ENCODE measurements around the gene EIF5AL1.

Gene EIF5AL1

DNA sequence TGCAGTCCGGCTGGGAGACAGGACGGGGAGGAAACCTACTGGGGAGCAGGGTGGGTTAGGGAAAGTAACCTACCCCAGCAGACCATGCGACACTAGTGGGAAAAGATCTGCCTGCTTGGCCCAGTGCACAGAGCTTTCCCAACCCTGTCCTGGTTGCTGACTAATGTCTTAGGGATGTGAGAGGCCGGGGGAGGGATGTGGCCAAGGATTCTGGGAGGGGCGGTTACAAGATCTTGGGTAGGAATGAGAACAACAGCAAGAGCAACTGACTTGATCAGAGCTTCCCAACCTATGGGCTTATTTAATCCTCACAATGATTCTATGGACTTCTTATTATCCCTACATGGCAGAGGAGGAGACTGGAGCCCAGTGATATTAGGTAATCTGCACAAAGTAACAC is 24.0 kb upstream of the EIF5AL1 start:
- Histone ChIP-seq H3K9me3 (ENCODE audit: low read length) (no peaks in the 10 kb centered on the region), H3K4me3 (ENCODE audit: low read depth in 1 of 2, low read length in 2 of 2) (no peak overlapping the region), H3K27ac (ENCODE audit: low read depth, low read length) (no peak overlapping the region), H3K27me3 (ENCODE audit: control insufficient read depth in 1 of 2, insufficient read depth in 2 of 2, low read length in 2 of 2) (no peaks in the 10 kb centered on the region), H3K4me1 (ENCODE audit: insufficient read depth, low read length) (peaks cover 26% of the 10 kb centered on the region), H3K36me3 (ENCODE audit: insufficient read depth, low read length) (no peaks in the 10 kb centered on the region), H3K9ac (ENCODE audit: low read length) (no peak overlapping the region)

GRCh38 chr10:79488870-79489269 is 23.5 kb upstream of the EIF5AL1 start:
- no peak overlapping the region for H3K27ac ChIP-seq (ENCODE audit: low read depth, low read length)
- peaks cover 26% of the 10 kb centered on the region for H3K4me1 ChIP-seq (ENCODE audit: insufficient read depth, low read length)
- H3K4me3 ChIP-seq (ENCODE audit: low read depth in 1 of 2, low read length in 2 of 2), result no peak overlapping the region
- no peaks in the 10 kb centered on the region for H3K36me3 ChIP-seq (ENCODE audit: insufficient read depth, low read length)
- H3K9ac ChIP-seq (ENCODE audit: low read length), result no peak overlapping the region
- H3K27me3 ChIP-seq (ENCODE audit: control insufficient read depth in 1 of 2, insufficient read depth in 2 of 2, low read length in 2 of 2), result no peaks in the 10 kb centered on the region
- no peaks in the 10 kb centered on the region for H3K9me3 ChIP-seq (ENCODE audit: low read length)

GRCh38 chr10:79490400-79491142 is 21.8 kb upstream of the EIF5AL1 start:
- Histone ChIP-seq H3K27ac (ENCODE audit: low read depth, low read length) (no peak overlapping the region), H3K9me3 (ENCODE audit: low read length) (no peaks in the 10 kb centered on the region), H3K36me3 (ENCODE audit: insufficient read depth, low read length) (no peaks in the 10 kb centered on the region), H3K9ac (ENCODE audit: low read length) (no peak overlapping the region), H3K4me3 (ENCODE audit: low read depth in 1 of 2, low read length in 2 of 2) (no peak overlapping the region), H3K27me3 (ENCODE audit: control insufficient read depth in 1 of 2, insufficient read depth in 2 of 2, low read length in 2 of 2) (no peaks in the 10 kb centered on the region), H3K4me1 (ENCODE audit: insufficient read depth, low read length) (peaks cover 26% of the 10 kb centered on the region)

- Histone ChIP-seq H3K27me3 (ENCODE audit: control insufficient read depth in 1 of 2, insufficient read depth in 2 of 2, low read length in 2 of 2) (no peaks in the 10 kb centered on the region), H3K27ac (ENCODE audit: low read depth, low read length) (no peak overlapping the region), H3K9me3 (ENCODE audit: low read length) (no peaks in the 10 kb centered on the region), H3K4me1 (ENCODE audit: insufficient read depth, low read length) (peaks cover 26% of the 10 kb centered on the region), H3K9ac (ENCODE audit: low read length) (no peak overlapping the region), H3K4me3 (ENCODE audit: low read depth in 1 of 2, low read length in 2 of 2) (no peak overlapping the region), H3K36me3 (ENCODE audit: insufficient read depth, low read length) (no peaks in the 10 kb centered on the region)
Observed at GRCh38 chr10:79491143-79491835, 21.0 kb upstream of the EIF5AL1 start.

DNA sequence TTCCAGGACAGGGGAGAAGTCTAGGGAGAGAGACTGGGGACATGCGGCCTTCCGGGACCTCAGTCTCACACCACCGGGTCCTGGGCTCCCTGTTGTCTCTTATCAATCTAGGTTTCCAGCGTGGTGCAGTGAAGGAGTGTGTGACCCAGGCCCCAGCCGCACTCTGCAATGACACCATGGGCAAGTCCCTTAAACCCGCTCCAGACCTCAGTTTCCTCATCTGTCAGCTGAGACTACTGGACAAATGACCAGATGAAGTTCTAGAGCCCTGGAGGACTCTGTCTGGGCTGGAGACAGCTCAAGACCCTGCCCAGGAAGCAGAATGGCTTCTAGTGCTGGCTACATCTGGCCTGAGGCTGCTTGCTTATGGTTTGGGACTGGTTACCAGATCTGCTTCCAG is 20.1 kb upstream of the EIF5AL1 start:
- Histone ChIP-seq H3K36me3 (ENCODE audit: insufficient read depth, low read length) (no peaks in the 10 kb centered on the region), H3K27me3 (ENCODE audit: control insufficient read depth in 1 of 2, insufficient read depth in 2 of 2, low read length in 2 of 2) (no peaks in the 10 kb centered on the region), H3K9ac (ENCODE audit: low read length) (no peak overlapping the region), H3K27ac (ENCODE audit: low read depth, low read length) (no peak overlapping the region), H3K9me3 (ENCODE audit: low read length) (no peaks in the 10 kb centered on the region), H3K4me1 (ENCODE audit: insufficient read depth, low read length) (peaks cover 24% of the 10 kb centered on the region), H3K4me3 (ENCODE audit: low read depth in 1 of 2, low read length in 2 of 2) (no peak overlapping the region)

DNA sequence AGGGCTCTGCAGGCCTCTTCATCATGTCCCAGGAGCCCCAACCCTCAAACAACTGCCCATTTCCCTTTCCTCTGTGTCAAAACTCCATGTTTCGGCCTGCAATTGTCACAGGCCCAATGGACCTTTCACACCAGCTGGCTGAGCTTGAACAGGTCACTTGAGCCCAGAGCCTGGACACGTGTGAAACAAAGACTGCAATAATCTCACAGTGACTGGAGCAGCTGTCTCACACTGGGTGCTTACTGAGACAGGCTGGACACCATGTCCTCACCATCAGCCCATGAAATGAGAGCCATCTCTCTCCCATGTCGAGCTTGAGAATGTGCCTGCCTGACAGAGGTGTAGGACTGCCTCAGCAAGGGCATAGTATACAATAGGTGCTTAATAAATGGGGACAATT is 19.5 kb upstream of the EIF5AL1 start:
- peaks cover 19% of the 10 kb centered on the region for H3K4me1 ChIP-seq (ENCODE audit: insufficient read depth, low read length)
- H3K9ac ChIP-seq (ENCODE audit: low read length), result no peak overlapping the region
- no peaks in the 10 kb centered on the region for H3K36me3 ChIP-seq (ENCODE audit: insufficient read depth, low read length)
- H3K9me3 ChIP-seq (ENCODE audit: low read length), result no peaks in the 10 kb centered on the region
- H3K27ac ChIP-seq (ENCODE audit: low read depth, low read length), result no peak overlapping the region
- no peaks in the 10 kb centered on the region for H3K27me3 ChIP-seq (ENCODE audit: control insufficient read depth in 1 of 2, insufficient read depth in 2 of 2, low read length in 2 of 2)
- no peak overlapping the region for H3K4me3 ChIP-seq (ENCODE audit: low read depth in 1 of 2, low read length in 2 of 2)

DNA sequence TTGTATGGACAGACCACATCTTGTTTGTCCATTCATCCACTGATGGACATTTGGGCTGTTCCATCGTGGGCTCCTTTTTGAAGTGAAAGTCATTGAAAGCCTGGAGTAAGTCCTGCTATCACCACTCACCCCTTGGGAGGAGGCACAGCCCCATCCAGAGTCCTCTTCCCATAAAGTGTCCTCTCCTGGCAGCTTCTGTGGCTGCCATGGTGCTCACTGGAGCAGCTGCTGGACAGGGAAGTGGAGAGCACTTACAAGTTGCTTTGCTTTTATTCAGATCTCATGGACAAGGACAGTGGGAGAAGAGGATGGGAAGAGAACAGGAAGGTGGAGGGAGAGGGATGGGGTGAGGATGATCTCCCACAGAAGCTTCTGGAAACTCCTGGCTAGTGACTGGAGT is 18.5 kb upstream of the EIF5AL1 start:
- peaks cover 9% of the 10 kb centered on the region for H3K4me1 ChIP-seq (ENCODE audit: insufficient read depth, low read length)
- H3K9ac ChIP-seq (ENCODE audit: low read length), result no peak overlapping the region
- no peaks in the 10 kb centered on the region for H3K9me3 ChIP-seq (ENCODE audit: low read length)
- no peak overlapping the region for H3K4me3 ChIP-seq (ENCODE audit: low read depth in 1 of 2, low read length in 2 of 2)
- H3K27ac ChIP-seq (ENCODE audit: low read depth, low read length), result no peak overlapping the region
- no peaks in the 10 kb centered on the region for H3K36me3 ChIP-seq (ENCODE audit: insufficient read depth, low read length)
- H3K27me3 ChIP-seq (ENCODE audit: control insufficient read depth in 1 of 2, insufficient read depth in 2 of 2, low read length in 2 of 2), result no peaks in the 10 kb centered on the region

DNA sequence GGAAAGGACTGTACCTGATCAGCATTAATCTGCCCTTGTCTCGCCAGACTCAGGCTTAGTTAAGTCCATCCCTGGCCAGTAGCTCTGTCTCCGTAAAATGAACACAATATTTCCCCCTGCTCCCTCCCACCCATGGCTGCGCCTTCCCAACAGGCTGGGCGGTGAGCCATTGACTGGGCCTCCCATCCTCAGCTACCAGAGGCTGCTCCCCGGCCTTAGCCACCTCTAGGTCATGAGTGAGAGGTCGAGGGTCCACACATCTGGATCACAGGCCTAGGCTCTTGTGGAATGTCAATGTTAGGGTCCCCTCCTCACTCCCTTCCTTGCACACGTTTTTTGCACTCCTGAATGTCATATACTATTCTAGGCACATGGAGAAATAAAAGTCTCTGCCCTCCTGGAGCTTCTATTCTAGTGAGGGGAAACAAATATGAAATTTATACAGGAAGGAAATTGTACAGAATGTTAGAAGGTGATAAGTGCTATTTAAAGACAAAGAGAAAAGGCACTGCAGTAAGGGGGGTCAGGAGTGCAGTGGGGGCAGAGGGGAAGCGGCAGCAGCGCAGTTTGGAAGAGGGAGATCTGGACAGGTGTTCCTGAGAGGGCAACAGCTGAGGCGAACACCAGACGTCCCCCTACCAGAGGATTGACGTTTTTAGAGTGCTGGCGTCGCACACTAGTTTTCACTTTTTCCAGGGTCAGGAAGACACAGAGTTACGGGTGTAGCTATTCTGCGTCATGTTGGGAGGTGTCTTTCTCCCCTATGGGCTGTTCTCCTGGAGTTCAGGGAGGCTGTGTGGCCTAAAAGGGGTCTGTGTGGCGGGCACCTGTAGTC is 17.2 kb upstream of the EIF5AL1 start:
- H3K36me3 ChIP-seq (ENCODE audit: insufficient read depth, low read length), result no peaks in the 10 kb centered on the region
- no peak overlapping the region for H3K4me3 ChIP-seq (ENCODE audit: low read depth in 1 of 2, low read length in 2 of 2)

GRCh38 chr10:79495791-79496190 is 16.5 kb upstream of the EIF5AL1 start:
- no peaks in the 10 kb centered on the region for H3K36me3 ChIP-seq (ENCODE audit: insufficient read depth, low read length)
- peaks cover 8% of the 10 kb centered on the region for H3K4me1 ChIP-seq (ENCODE audit: insufficient read depth, low read length)
- H3K27me3 ChIP-seq (ENCODE audit: control insufficient read depth in 1 of 2, insufficient read depth in 2 of 2, low read length in 2 of 2), result no peaks in the 10 kb centered on the region
- no peak overlapping the region for H3K27ac ChIP-seq (ENCODE audit: low read depth, low read length)
- H3K9ac ChIP-seq (ENCODE audit: low read length), result no peak overlapping the region
- H3K4me3 ChIP-seq (ENCODE audit: low read depth in 1 of 2, low read length in 2 of 2), result no peak overlapping the region
- no peaks in the 10 kb centered on the region for H3K9me3 ChIP-seq (ENCODE audit: low read length)

More for the DNA sequence above, 17.2 kb upstream of the EIF5AL1 start:
- Histone ChIP-seq H3K27ac (ENCODE audit: low read depth, low read length) (no peak overlapping the region), H3K9ac (ENCODE audit: low read length) (no peak overlapping the region), H3K4me1 (ENCODE audit: insufficient read depth, low read length) (peaks cover 8% of the 10 kb centered on the region), H3K9me3 (ENCODE audit: low read length) (no peaks in the 10 kb centered on the region), H3K27me3 (ENCODE audit: control insufficient read depth in 1 of 2, insufficient read depth in 2 of 2, low read length in 2 of 2) (no peaks in the 10 kb centered on the region)

- Histone ChIP-seq H3K27ac (ENCODE audit: low read depth, low read length) (no peak overlapping the region), H3K9me3 (ENCODE audit: low read length) (no peaks in the 10 kb centered on the region), H3K9ac (ENCODE audit: low read length) (no peak overlapping the region), H3K27me3 (ENCODE audit: control insufficient read depth in 1 of 2, insufficient read depth in 2 of 2, low read length in 2 of 2) (no peaks in the 10 kb centered on the region), H3K4me1 (ENCODE audit: insufficient read depth, low read length) (no peaks in the 10 kb centered on the region), H3K4me3 (ENCODE audit: low read depth in 1 of 2, low read length in 2 of 2) (no peak overlapping the region), H3K36me3 (ENCODE audit: insufficient read depth, low read length) (no peaks in the 10 kb centered on the region)
Observed at GRCh38 chr10:79496896-79497295, 15.4 kb upstream of the EIF5AL1 start.

DNA sequence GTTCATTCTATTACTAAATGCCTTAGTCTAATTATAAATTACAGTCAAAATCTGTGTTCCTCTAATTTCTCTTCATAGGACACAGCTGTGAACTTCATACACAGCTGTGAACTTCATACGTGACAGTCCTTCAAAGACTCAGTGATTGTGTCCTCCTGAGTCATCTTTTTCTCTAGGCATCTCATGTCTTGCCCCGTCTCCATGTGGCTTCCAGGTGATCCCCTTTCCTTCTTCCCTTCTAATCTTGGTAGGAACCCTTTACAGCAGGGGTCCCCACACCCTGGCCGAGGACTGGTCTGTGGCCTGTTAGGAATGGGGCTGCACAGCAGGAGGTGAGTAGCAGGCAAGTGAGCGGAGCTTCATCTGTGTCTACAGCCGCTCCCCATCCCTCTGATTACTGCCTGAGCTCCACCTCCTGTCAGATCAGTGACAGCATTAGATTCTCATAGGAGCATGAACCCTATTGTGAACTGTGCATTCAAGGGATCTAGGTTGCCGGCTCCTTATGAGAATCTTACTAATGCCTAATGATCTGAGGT is 14.0 kb upstream of the EIF5AL1 start:
- no peaks in the 10 kb centered on the region for H3K4me1 ChIP-seq (ENCODE audit: insufficient read depth, low read length)
- no peak overlapping the region for H3K27ac ChIP-seq (ENCODE audit: low read depth, low read length)
- H3K36me3 ChIP-seq (ENCODE audit: insufficient read depth, low read length), result no peaks in the 10 kb centered on the region
- no peak overlapping the region for H3K9ac ChIP-seq (ENCODE audit: low read length)
- H3K27me3 ChIP-seq (ENCODE audit: control insufficient read depth in 1 of 2, insufficient read depth in 2 of 2, low read length in 2 of 2), result no peaks in the 10 kb centered on the region
- H3K9me3 ChIP-seq (ENCODE audit: low read length), result no peaks in the 10 kb centered on the region
- no peak overlapping the region for H3K4me3 ChIP-seq (ENCODE audit: low read depth in 1 of 2, low read length in 2 of 2)
